Activated gamma-delta T cell treated with Interleukin-2 at 50 U/mL for 16 hours (primary cell): ENCODE results near the gene PRUNE2.
"Not testable (repeated sequence)": the region's sequence is repeated elsewhere in the genome, so short reads cannot be mapped to it uniquely, and the experiment has no call there.

ENCODE experiments used
- DNase-seq: peaks from one replicate; pipeline ENCODE4 v3.0.0-alpha.2; 2020

Gene PRUNE2

DNA sequence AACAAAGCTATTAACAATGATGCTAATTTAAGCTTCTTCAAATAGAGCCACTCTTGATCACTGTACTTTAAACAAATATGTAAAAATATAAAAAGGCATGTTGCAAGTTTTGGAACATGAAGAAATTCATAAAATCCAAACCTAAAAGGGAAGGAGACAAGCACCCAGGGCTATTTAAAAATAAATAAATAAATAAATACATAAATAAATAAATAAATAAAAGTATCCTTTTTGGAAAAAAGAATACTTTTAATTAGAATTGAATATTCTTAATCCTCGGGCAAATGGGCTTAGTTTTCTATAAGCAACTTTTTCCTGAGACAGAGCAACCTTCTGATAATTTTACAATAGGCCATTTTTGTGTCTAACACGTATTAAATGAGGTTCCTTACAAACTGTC is 289.1 kb downstream of the PRUNE2 start:
- no peak for DNase-seq

DNA sequence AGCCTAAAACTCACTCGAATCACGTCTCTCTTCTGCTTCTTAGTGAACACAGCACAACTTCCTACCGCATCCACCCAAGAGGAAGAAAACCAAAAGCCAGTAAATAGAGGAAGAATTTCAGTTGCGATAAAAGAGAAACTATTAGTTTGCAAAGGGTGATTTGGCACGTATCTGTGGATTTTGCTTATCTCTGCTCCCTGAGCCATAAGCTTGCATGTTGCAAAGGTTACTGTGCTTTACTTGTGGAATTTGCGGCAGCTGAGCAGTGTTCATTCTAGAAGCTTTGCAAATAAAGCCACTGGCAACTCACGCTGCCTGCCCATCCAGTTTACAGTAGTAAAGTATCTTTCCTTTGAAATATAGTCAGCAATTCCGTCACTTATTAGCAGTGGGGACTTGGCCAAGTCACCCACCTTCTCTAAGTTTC is 290.7 kb downstream of the PRUNE2 start:
- no peak for DNase-seq

DNA sequence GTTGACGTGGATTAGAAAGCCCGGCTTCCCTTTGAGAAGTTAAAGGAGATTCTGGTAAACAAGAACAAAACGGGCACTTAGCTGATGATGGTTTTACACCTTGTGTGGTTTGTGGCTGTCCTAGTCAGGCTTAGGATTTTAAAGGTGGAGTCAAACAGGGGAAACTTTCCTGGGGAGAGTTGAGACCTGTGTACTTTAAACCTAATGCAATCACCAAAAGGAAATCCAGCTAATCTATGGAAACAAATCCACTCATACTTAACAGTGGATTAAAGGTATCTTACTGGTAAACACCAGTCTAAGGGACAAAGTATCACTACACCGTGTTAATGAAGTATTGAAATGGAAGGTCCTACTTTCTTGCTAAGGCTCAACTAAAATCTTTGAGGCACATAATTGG is 291.9 kb downstream of the PRUNE2 start:
- no peak for DNase-seq

GRCh38 chr9:76613150-76613781 is 292.6 kb downstream of the PRUNE2 start:
- no peak for DNase-seq

- no peak for DNase-seq
These were observed 295.9 kb downstream of the PRUNE2 start for GRCh38 chr9:76610011-76610352.

DNA sequence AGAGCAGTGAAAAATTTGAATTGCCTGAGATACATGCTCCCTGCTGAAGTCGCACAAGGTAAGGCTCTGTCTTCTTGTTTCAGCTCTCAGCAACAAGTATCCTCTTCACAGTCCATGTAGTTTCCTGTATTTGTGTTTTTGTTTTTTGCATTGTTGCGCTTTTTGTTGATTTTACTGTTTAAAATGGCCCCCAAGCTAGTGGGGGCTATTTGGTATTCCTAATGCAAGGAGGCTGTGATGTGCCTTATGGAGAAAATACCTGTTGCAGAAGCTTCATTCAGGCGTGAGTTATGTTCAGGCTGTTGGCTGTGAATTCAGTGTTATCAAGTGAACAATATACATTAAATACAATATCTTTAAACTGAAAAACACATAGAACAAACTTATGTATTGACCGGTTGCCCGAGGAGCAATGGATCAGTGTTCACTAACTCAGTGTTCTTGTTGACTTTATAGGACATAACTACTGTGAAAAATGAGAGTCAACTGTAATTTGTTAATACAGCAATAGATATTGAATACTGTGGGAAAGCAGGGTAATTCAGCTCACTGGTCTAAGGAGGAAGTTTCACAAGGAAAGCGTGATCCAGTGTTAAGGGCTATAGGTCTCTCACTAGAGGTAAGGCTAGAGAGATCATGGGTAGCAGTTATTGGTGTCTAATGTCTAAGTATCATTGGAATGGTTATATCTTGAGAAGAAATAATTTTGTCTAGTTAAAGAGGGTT is 296.5 kb downstream of the PRUNE2 start:
- DNase-seq = no peak

DNA sequence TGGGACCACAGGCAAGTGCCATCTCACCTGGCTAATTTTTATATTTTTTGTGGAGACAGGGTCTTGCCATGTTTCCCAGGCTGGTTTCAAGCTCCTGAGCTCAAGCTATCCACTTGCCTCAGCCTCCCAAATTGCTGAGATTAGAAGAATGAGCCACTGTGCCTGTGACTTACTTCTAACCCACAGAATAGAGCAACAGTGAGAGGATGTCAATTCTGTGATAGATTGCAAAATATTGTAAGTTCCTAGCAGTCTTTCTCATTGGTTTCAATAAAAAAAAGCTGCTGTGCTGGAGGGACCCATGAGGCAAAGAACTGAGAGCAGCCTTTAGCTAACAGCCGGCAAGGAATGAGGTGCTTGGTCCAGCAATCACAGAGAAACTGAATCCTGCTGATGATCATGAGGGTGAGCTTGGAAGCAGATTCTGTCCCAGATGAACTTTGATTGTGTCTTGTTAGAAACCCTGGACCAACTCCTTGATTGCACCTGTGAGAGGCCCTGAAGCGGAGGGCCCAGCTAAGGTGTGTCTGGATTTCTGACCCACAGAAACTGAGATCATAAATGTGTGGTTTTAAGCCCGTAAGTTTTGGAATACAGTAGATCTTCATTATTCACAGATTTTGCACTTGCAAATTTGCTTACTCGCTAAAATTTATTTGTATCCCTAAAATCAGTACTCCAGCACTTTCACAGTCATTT is 297.2 kb downstream of the PRUNE2 start:
- no peak for DNase-seq

DNA sequence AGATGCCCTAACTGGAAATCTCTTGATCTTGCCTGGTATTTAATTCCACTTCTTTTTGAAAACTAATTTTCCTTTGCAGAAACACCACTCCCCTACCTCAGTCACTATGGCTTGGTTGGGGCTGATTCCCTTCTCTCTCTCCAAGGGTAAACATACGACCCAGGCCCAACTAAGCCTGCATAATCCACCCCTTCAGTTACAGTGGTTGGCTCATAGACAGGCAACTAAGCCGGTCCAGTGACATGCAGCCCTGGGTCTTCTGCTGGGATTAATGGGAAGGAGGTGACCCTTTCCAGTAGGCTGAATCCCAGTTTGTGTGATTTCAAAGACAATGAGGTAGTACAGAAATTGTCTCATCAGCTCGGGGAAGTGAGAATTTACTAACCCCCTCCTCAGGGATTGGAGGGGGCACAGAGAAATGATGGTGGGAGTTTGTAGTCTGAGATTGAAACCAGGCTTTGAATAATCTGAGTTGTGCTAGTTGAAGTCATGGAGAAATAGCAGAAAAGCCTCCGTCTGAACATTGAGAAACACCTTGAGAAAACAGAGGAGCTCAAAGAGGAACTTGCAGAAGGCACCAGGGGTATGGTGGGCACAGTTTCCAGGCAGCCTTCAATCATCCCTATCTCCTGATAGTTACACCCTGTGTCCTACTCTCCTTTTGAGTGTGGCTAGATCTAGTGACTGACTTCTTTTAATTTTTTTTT is 298.0 kb downstream of the PRUNE2 start:
- no peak for DNase-seq

DNA sequence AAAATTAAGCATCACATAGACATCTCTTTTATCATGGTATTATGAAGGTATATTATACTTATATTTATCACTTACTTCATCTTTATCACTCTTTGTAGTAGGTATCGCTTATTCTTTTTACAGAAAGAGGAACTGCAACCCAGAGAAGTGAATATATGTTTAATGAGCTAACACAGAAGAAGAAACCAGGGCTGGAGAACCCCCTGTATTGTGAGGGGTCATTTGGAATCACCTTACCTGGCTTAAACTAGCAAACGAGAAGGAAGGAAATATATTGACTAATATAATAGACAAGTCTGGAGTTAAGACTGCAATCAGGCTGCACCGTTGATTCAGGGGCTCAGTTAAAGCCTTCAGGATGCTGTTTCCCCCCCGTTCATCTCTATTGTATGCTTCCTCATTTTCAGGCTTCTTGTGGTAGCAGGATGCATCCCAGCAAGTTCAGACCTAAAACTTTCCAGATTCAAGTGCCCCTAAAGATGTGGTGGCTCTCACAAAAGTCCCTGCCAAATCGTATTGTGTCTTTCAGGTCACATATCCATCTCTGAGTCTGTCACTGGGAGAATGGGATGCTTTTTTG is 300.5 kb downstream of the PRUNE2 start:
- no peak for DNase-seq

DNA sequence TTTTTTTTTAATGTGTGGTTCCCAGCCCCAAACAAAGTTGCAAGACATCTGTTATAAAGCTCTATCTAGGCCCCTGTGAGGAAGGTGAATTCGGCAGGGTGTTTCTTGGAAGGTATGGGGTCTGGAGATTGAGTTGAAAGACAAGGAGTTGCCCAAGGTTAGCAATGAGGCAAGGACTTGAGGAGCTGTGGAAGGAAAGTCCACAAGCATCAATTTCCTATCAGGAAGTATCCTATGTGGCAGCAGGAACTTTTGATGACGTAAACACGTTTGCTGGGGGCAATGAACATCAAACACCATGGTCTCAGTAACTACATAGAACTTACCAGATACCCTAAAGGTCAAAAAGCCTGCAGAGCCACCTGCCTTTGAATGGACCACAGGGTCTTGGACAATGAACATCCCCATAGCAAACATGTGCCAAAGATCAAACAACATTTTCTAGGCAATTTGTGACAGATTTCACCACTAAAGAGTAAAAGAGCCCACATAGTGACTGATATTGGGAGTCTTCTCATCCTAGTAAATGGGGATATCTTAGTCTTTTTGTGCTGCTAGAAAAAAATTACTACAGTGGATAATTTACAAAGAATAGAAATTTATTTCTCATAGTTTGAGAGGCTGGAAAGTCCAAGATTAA is 301.9 kb downstream of the PRUNE2 start:
- DNase-seq = no peak

GRCh38 chr9:76603448-76603895 is 302.4 kb downstream of the PRUNE2 start:
- no peak for DNase-seq

GRCh38 chr9:76602199-76602598 is 303.7 kb downstream of the PRUNE2 start:
- DNase-seq = no peak

GRCh38 chr9:76600007-76600615 is 305.8 kb downstream of the PRUNE2 start:
- DNase-seq = no peak

- no peak for DNase-seq
These were observed 306.9 kb downstream of the PRUNE2 start for GRCh38 chr9:76598981-76599380.

DNA sequence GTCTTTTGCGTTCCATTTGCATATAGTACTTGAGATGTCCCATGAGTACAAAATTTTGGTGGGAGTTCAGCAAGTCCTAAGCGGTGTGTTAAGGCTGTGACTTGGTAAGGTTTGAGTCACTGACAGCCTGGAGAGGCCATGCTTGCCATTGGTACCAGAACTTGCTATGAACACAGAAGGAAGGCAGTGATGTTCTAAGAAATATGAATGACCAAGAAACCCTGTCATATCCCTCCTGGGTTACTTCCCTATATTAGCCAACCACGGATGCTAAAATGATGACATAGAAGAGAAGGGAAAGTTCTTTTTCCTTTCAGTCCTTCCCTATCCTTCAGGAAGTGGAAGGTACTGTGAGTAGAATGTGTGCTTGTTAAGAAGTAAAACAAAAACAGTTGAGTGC is 310.3 kb downstream of the PRUNE2 start:
- no peak for DNase-seq

DNA sequence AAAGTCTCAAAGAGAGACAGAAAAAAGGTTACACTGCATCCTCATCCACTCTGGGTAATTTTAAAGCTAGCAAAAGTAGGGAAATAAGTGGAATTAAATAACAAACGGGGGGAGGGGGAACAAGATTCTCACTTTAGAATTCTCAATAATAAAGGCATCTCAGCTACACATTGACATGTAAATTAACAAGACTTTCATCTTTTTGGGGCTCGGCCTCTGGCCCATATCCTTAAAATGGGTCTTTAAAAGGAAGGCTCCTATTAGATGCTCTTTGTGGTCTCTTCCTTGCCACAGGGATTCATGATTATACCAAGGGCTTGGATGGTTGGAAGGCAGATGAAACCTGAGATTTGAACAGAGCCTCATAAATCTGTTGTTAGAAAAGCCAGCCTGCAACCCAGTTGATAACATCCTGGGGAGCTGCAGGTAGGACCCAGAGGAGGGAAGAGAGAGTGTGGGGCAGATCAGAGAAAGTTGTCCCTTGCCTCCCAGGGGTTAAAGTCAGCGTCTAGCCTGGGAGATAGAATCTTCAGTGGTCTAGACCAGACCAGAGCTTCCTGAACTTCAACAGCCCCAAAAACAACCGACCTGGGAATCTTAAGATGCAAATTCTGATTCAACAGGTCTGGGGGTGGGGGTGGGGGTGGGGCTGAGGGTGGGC is 311.0 kb downstream of the PRUNE2 start:
- DNase-seq = no peak

DNA sequence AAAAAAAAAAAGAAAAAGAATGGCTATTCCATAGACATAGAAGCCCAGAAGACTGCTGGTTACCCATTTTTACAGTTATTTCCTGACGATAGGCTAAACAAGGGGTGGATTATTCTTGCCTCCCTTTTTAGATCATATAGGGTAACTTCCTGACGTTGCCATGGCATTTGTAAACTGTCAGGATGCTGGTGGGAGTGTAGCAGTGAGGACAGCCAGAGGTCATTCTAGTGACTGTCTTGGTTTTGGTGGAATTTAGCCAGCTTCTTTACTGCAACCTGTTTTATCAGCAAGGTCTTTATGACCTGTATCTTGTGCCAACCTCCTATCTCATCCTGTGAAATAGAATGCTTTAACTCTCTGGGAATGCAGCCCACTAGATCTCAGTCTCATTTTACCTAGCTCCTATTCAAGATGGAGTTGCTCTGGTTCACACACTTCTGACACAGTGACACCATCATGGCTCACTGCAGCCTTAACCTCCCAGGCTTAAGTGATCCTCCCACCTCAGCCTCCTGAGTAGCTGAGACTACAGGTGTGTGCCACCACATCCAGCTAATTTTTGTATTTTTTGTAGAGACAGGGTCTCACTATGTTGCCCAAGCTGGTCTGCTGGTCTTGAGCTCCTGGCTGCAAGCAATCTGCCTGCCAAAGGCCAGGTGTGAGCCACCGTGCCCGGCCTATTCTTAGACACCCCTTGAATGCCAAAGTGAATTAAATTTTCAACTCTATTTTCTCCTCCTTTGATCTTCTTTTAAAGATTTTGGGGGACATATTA is 311.8 kb downstream of the PRUNE2 start:
- not testable (repeated sequence) for DNase-seq

GRCh38 chr9:76592974-76593347 is 313.0 kb downstream of the PRUNE2 start:
- no peak for DNase-seq

- no peak for DNase-seq
These were observed 313.6 kb downstream of the PRUNE2 start for GRCh38 chr9:76592091-76592973.
